HepG2 (cell line): ENCODE data around the gene PLVAP. TPM values are rescaled to one million over a fixed set of nuclear protein-coding genes. Genes with fewer than 3 reads are reported as not detected.

Source experiments
- ARNT ChIP-seq: fragments of 450-650 bp; IDR thresholded peaks from 2 replicates; pipeline ENCODE4 v1.6.1; 2017
- CBX1 ChIP-seq: IDR thresholded peaks from one replicate; pipeline ENCODE4 v1.6.1; 2016; ENCODE audit warnings: antibody characterized with exemption, low read depth
- CEBPG ChIP-seq: IDR thresholded peaks from 2 replicates; pipeline ENCODE4 v1.6.1; 2016
- CENPT ChIP-seq: sonication (generic); formaldehyde crosslinking; IDR thresholded peaks from 2 replicates; pipeline ENCODE4 v1.8.0; 2022; ENCODE audit warnings: low read depth, mild to moderate bottlenecking, moderate library complexity, missing genetic modification reagents
- ESRRA ChIP-seq: sonication (generic); formaldehyde crosslinking; IDR thresholded peaks from 2 replicates; pipeline ENCODE4 v1.5.1; 2020; ENCODE audit warnings: mild to moderate bottlenecking, low read depth, missing genetic modification reagents
- ETV5 ChIP-seq: IDR thresholded peaks from 2 replicates; pipeline ENCODE4 v1.6.1; 2018; ENCODE audit warnings: missing biosample characterization, missing genetic modification reagents, inconsistent platforms, borderline replicate concordance
- HDAC1 ChIP-seq: sonication (generic); formaldehyde crosslinking; IDR thresholded peaks from 2 replicates; pipeline ENCODE4 v1.5.1; 2020; ENCODE audit warnings: mild to moderate bottlenecking, missing genetic modification reagents
- HES4 ChIP-seq: sonication (generic); formaldehyde crosslinking; IDR thresholded peaks from 2 replicates; pipeline ENCODE4 v1.9.0; 2021; ENCODE audit warnings: mild to moderate bottlenecking, missing genetic modification reagents, borderline replicate concordance
- KDM5B ChIP-seq: sonication (generic); formaldehyde crosslinking; IDR thresholded peaks from 2 replicates; pipeline ENCODE4 v1.4.0; 2020; ENCODE audit warnings: missing genetic modification reagents, mild to moderate bottlenecking, borderline replicate concordance
- MEIS2 ChIP-seq: sonication (generic); formaldehyde crosslinking; IDR thresholded peaks from 2 replicates; pipeline ENCODE4 v1.9.0; 2021; ENCODE audit warnings: mild to moderate bottlenecking, missing genetic modification reagents
- MXD4 ChIP-seq: IDR thresholded peaks from 2 replicates; pipeline ENCODE4 v1.6.1; 2016; ENCODE audit warnings: mild to moderate bottlenecking, missing biosample characterization, missing genetic modification reagents
- PHF20 ChIP-seq: sonication (generic); formaldehyde crosslinking; IDR thresholded peaks from 2 replicates; pipeline ENCODE4 v1.5.0; 2020; ENCODE audit warnings: mild to moderate bottlenecking, missing genetic modification reagents
- POLR2AphosphoS5 ChIP-seq: IDR thresholded peaks from 2 replicates; pipeline ENCODE4 v1.6.1; 2012; ENCODE audit warnings: low read depth, low read length
- PPARG ChIP-seq: conservative IDR thresholded peaks from 2 replicates; pipeline ENCODE4 v1.6.1; 2016; ENCODE audit warnings: missing biosample characterization, missing genetic modification reagents
- SP5 ChIP-seq: IDR thresholded peaks from 2 replicates; pipeline ENCODE4 v1.6.1; 2016; ENCODE audit warnings: low read depth, borderline replicate concordance
- SRY ChIP-seq: sonication (generic); formaldehyde crosslinking; IDR thresholded peaks from 2 replicates; pipeline ENCODE4 v1.8.0; 2022; ENCODE audit warnings: mild to moderate bottlenecking, missing genetic modification reagents
- ZFX ChIP-seq: sonication (generic); formaldehyde crosslinking; IDR thresholded peaks from 2 replicates; pipeline ENCODE4 v1.4.0; 2020; ENCODE audit warnings: mild to moderate bottlenecking, low read depth, missing genetic modification reagents, moderate library complexity
- ZNF552 ChIP-seq: sonication (generic); formaldehyde crosslinking; IDR thresholded peaks from 2 replicates; pipeline ENCODE4 v1.9.0; 2022; ENCODE audit warnings: missing genetic modification reagents, mild to moderate bottlenecking, borderline replicate concordance
- ZNF589 ChIP-seq: sonication (generic); formaldehyde crosslinking; conservative IDR thresholded peaks from 2 replicates; pipeline ENCODE4 v1.8.0; 2022; ENCODE audit warnings: mild to moderate bottlenecking, moderate library complexity, missing genetic modification reagents
- ZNF644 ChIP-seq: IDR thresholded peaks from 2 replicates; pipeline ENCODE4 v1.6.1; 2016; ENCODE audit warnings: low read depth
- ZNF737 ChIP-seq: sonication (generic); formaldehyde crosslinking; IDR thresholded peaks from 2 replicates; pipeline ENCODE4 v1.5.0; 2020; ENCODE audit warnings: missing genetic modification reagents, mild to moderate bottlenecking, borderline replicate concordance
- polyA plus RNA-seq, 8 experiments: library from polyadenylated mRNA; depleted of rRNA in 3 of 8; stranded (reverse) in 7 of 8; unstranded in 1 of 8; fragments of >200 nt; fragmentation: Illumina TruSeq in 4 of 8; extraction: Trizol in 4 of 8; gene quantifications; 2 replicates each; pipeline versions ENCODE4 v1.2.1 to v1.2.3, GENCODE V29; 2011 to 2016; ENCODE audit warnings: low read depth in 4 of 8, missing spikeins in 1 of 8, mixed read lengths in 1 of 8; ENCODE audit not compliant: insufficient read depth in 1 of 8
- total RNA-seq, 5 experiments: library from RNA; depleted of rRNA; stranded (reverse); fragments of >200 nt; fragmentation: Illumina TruSeq; extraction: Trizol; gene quantifications; 2 replicates each; pipeline ENCODE4 v1.2.3, GENCODE V29; 2016; ENCODE audit warnings: low read depth in 1 of 5
- TF ChIP-seq, protein P1 (sequence below), 2 experiments: fragments of 450-650 bp in 1 of 2; sonication (generic) in 1 of 2; formaldehyde crosslinking; IDR thresholded peaks; 2 replicates each; pipeline versions ENCODE4 v1.5.0 to v1.8.0; 2020 to 2022; ENCODE audit warnings: mild to moderate bottlenecking in 1 of 2, missing genetic modification reagents in 1 of 2
- TF ChIP-seq, protein P2 (sequence below): IDR thresholded peaks from 2 replicates; pipeline ENCODE4 v1.6.1; 2012; ENCODE audit warnings: inconsistent platforms
- TF ChIP-seq, protein P3 (sequence below): sonication (generic); formaldehyde crosslinking; IDR thresholded peaks from 2 replicates; pipeline ENCODE4 v1.4.0; 2020; ENCODE audit warnings: missing genetic modification reagents
- TF ChIP-seq, protein P4 (sequence below): sonication (generic); formaldehyde crosslinking; IDR thresholded peaks from 2 replicates; pipeline ENCODE4 v1.8.0; 2022; ENCODE audit warnings: missing genetic modification reagents, low read depth, mild to moderate bottlenecking, borderline replicate concordance

The PLVAP gene
- total and polyA plus RNA-seq, 2 of the 13 experiments (the other 11 are each of a cell fraction or from before 2014, with no cell fraction given): 0.26 TPM; not detected in 1

DNA sequence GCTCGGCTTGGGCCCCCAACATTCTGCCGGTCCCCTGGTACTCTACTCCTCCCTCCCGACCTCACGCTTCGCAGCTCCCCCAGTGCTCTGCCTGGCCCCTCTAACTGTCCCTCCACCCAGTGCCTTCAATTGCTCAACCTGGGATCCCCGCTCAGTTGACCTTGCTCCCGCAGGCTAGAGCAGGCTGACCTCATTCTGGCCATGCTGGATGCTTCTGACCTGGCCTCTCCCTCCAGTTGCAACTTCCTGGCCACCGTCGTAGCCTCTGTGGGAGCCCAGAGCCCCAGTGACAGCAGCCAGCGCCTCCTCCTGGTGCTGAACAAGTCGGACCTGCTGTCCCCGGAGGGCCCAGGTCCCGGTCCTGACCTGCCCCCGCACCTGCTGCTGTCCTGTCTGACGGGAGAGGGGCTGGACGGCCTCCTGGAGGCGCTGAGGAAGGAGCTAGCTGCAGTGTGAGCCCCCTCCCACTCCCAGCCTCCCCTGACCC is 36.2 kb downstream of the PLVAP start (continued):
- TF ChIP-seq ZNF644 (CRISPR knock-in tag): peak; percentile 74
- peak; percentile 69; the same call in 1 of the 2 replicates for TF ChIP-seq KDM5B
- TF ChIP-seq PHF20 (CRISPR knock-in tag): 0 out of 2 replicates have a peak, but pooled peaks have one; percentile 16
- no peak for TF ChIP-seq ZNF589
- TF ChIP-seq SP5: no peak
- TF ChIP-seq CEBPG: peak; percentile 91
- TF ChIP-seq ESRRA (CRISPR knock-in tag): peak; percentile 77
- peak; percentile 50; the same call in 1 of the 2 replicates for TF ChIP-seq ZFX
- 0 out of 2 replicates have a peak, but pooled peaks have one; percentile 7 for TF ChIP-seq SRY (CRISPR knock-in tag)
- peak; percentile 53; the same call in 1 of the 2 replicates for TF ChIP-seq POLR2AphosphoS5
- TF ChIP-seq, protein P1, sequence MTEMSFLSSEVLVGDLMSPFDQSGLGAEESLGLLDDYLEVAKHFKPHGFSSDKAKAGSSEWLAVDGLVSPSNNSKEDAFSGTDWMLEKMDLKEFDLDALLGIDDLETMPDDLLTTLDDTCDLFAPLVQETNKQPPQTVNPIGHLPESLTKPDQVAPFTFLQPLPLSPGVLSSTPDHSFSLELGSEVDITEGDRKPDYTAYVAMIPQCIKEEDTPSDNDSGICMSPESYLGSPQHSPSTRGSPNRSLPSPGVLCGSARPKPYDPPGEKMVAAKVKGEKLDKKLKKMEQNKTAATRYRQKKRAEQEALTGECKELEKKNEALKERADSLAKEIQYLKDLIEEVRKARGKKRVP (CRISPR knock-in tag; IDR thresholded peaks at IDR 0.05): peak in 1 of 2 experiments; percentile 61; a peak in 2 of 4 replicates
- TF ChIP-seq, protein P2, sequence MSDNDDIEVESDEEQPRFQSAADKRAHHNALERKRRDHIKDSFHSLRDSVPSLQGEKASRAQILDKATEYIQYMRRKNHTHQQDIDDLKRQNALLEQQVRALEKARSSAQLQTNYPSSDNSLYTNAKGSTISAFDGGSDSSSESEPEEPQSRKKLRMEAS: peak; percentile 89
- TF ChIP-seq MXD4: no peak; the same call in 1 of the 2 replicates
- no peak for TF ChIP-seq ZNF552 (CRISPR knock-in tag)
- 0 out of 2 replicates have a peak, but pooled peaks have one; percentile 53 for TF ChIP-seq HES4
- no peak for TF ChIP-seq ARNT
- TF ChIP-seq PPARG (CRISPR knock-in tag): no peak; the same call in 1 of the 2 replicates
- TF ChIP-seq ETV5 (CRISPR knock-in tag): peak; percentile 57; the same call in 1 of the 2 replicates
- TF ChIP-seq, protein P3, sequence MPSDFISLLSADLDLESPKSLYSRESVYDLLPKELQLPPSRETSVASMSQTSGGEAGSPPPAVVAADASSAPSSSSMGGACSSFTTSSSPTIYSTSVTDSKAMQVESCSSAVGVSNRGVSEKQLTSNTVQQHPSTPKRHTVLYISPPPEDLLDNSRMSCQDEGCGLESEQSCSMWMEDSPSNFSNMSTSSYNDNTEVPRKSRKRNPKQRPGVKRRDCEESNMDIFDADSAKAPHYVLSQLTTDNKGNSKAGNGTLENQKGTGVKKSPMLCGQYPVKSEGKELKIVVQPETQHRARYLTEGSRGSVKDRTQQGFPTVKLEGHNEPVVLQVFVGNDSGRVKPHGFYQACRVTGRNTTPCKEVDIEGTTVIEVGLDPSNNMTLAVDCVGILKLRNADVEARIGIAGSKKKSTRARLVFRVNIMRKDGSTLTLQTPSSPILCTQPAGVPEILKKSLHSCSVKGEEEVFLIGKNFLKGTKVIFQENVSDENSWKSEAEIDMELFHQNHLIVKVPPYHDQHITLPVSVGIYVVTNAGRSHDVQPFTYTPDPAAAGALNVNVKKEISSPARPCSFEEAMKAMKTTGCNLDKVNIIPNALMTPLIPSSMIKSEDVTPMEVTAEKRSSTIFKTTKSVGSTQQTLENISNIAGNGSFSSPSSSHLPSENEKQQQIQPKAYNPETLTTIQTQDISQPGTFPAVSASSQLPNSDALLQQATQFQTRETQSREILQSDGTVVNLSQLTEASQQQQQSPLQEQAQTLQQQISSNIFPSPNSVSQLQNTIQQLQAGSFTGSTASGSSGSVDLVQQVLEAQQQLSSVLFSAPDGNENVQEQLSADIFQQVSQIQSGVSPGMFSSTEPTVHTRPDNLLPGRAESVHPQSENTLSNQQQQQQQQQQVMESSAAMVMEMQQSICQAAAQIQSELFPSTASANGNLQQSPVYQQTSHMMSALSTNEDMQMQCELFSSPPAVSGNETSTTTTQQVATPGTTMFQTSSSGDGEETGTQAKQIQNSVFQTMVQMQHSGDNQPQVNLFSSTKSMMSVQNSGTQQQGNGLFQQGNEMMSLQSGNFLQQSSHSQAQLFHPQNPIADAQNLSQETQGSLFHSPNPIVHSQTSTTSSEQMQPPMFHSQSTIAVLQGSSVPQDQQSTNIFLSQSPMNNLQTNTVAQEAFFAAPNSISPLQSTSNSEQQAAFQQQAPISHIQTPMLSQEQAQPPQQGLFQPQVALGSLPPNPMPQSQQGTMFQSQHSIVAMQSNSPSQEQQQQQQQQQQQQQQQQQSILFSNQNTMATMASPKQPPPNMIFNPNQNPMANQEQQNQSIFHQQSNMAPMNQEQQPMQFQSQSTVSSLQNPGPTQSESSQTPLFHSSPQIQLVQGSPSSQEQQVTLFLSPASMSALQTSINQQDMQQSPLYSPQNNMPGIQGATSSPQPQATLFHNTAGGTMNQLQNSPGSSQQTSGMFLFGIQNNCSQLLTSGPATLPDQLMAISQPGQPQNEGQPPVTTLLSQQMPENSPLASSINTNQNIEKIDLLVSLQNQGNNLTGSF (CRISPR knock-in tag): peak; percentile 65; the same call in 1 of the 2 replicates
- TF ChIP-seq, protein P4, sequence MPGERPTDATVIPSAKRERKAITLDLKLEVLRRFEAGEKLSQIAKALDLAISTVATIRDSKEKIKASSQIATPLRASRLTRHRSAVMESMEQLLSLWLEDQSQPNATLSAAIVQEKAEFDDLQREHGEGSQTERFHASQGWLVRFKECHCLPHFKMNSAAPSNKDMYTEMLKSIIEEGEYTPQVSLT (CRISPR knock-in tag): no peak
- TF ChIP-seq CENPT (CRISPR knock-in tag): no peak
- no peak for TF ChIP-seq CBX1
- no peak for TF ChIP-seq ZNF737 (CRISPR knock-in tag)
- TF ChIP-seq MEIS2 (CRISPR knock-in tag): peak; percentile 71; the same call in 1 of the 2 replicates
- peak; percentile 37; the same call in 1 of the 2 replicates for TF ChIP-seq HDAC1 (CRISPR knock-in tag)
